ENCODE measurements around the gene CEACAM3. TPM values are rescaled to one million over a fixed set of nuclear protein-coding genes. Genes with fewer than 3 reads are reported as not detected.

The CEACAM3 gene
- total RNA-seq, 2 donors from 2014 or later = not detected

DNA sequence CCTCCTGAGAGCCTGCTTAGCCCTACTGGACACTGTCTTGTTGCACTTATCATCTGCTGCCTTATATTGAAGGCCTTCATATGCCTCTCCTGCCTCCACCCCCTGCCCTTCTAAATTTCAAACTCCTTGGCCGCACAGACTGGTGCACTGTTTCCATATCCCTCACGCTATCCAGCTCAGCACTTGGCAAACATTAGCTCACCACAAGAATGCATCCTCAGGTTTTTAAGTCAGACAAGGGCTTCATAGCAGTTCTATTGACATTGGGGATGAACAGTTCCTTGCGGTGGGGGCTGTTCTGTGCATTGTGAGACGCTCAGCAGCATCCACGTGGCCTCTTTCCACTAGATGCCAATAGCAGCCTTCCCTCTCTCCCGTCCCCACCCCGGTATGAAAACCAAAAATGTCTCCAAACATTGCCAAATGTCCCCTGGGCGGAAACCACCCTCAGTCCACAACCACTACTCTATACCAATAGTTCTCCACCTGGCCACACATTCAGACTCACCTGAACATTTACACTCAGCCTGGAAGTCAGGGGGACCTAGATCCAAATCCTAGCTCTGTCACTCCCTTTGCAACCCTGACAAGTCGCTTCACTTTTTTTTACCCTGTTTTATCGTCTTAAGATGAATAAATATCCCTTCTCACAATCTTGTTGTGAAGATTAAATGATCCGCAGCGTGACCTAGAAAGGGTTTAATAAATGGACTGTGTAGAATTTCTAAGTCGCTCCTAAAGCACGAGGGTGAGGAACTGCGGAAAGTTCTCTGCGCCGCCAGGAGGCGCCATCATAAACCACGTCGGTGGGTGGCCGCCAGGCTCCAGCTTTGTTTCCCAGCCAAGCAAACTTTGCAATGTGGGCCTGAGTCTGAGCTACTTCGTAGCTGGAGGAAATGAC, 3.6 kb upstream of the CEACAM3 start:
- TF ChIP-seq, protein P1, sequence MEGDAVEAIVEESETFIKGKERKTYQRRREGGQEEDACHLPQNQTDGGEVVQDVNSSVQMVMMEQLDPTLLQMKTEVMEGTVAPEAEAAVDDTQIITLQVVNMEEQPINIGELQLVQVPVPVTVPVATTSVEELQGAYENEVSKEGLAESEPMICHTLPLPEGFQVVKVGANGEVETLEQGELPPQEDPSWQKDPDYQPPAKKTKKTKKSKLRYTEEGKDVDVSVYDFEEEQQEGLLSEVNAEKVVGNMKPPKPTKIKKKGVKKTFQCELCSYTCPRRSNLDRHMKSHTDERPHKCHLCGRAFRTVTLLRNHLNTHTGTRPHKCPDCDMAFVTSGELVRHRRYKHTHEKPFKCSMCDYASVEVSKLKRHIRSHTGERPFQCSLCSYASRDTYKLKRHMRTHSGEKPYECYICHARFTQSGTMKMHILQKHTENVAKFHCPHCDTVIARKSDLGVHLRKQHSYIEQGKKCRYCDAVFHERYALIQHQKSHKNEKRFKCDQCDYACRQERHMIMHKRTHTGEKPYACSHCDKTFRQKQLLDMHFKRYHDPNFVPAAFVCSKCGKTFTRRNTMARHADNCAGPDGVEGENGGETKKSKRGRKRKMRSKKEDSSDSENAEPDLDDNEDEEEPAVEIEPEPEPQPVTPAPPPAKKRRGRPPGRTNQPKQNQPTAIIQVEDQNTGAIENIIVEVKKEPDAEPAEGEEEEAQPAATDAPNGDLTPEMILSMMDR (conservative IDR thresholded peaks at IDR 0.05) = peak; percentile 93
- Mint-ChIP-seq H3K4me1 (no peaks in the 10 kb centered on the region), H3K9me3 (no peaks in the 10 kb centered on the region), H3K36me3 (ENCODE audit: low read depth) (no peaks in the 10 kb centered on the region), H3K4me3 (no peak overlapping the region), H3K27ac (no peak overlapping the region), H3K27me3 (ENCODE audit: insufficient read depth) (peaks cover 42% of the 10 kb centered on the region)
- peak; percentile 85 for DNase-seq
- peaks cover 11% of the 10 kb centered on the region for H3K27me3 ChIP-seq (ENCODE audit: control insufficient read depth, insufficient read depth, low read length, poor library complexity, severe bottlenecking)
- H3K4me1 ChIP-seq (ENCODE audit: control insufficient read depth, insufficient read depth, low read length) = no peaks in the 10 kb centered on the region
- no peak overlapping the region for H3K9ac ChIP-seq (ENCODE audit: extremely low read depth, low read length, poor library complexity, severe bottlenecking)
- no peaks in the 10 kb centered on the region for H3K36me3 ChIP-seq (ENCODE audit: control insufficient read depth, insufficient read depth, low read length)
- no peak overlapping the region for H3K4me3 ChIP-seq (ENCODE audit: low read length)
- no peaks in the 10 kb centered on the region for H3K9me3 ChIP-seq (ENCODE audit: control insufficient read depth, low read length)
- H3K27ac ChIP-seq (ENCODE audit: low read depth, low read length) = no peak overlapping the region
- 29 to 37% methylated on average over 17 to 22 of the region's 22 CpGs for WGBS, 2 experiments (ENCODE audit: insufficient coverage in 1 of 2, insufficient read length in 1 of 2)

GRCh38 chr19:41793414-41793727, 3.0 kb upstream of the CEACAM3 start:
- Histone ChIP-seq H3K27ac (ENCODE audit: low read depth, low read length) (no peak overlapping the region), H3K36me3 (ENCODE audit: control insufficient read depth, insufficient read depth, low read length) (no peaks in the 10 kb centered on the region), H3K9ac (ENCODE audit: extremely low read depth, low read length, poor library complexity, severe bottlenecking) (no peak overlapping the region), H3K27me3 (ENCODE audit: control insufficient read depth, insufficient read depth, low read length, poor library complexity, severe bottlenecking) (peaks cover 10% of the 10 kb centered on the region), H3K9me3 (ENCODE audit: control insufficient read depth, low read length) (no peaks in the 10 kb centered on the region), H3K4me3 (ENCODE audit: low read length) (no peak overlapping the region), H3K4me1 (ENCODE audit: control insufficient read depth, insufficient read depth, low read length) (no peaks in the 10 kb centered on the region)
- TF ChIP-seq, protein P1 (conservative IDR thresholded peaks at IDR 0.05) = no peak
- H3K4me3 Mint-ChIP-seq = no peak overlapping the region
- H3K36me3 Mint-ChIP-seq (ENCODE audit: low read depth) = no peaks in the 10 kb centered on the region
- peaks cover 41% of the 10 kb centered on the region for H3K27me3 Mint-ChIP-seq (ENCODE audit: insufficient read depth)
- H3K4me1 Mint-ChIP-seq = no peaks in the 10 kb centered on the region
- H3K27ac Mint-ChIP-seq = no peak overlapping the region
- WGBS, 2 experiments (ENCODE audit: insufficient coverage in 1 of 2, insufficient read length in 1 of 2) = no CpG with 5 or more reads among the region's 1 CpG
- H3K9me3 Mint-ChIP-seq = no peaks in the 10 kb centered on the region
- no peak for DNase-seq

DNA sequence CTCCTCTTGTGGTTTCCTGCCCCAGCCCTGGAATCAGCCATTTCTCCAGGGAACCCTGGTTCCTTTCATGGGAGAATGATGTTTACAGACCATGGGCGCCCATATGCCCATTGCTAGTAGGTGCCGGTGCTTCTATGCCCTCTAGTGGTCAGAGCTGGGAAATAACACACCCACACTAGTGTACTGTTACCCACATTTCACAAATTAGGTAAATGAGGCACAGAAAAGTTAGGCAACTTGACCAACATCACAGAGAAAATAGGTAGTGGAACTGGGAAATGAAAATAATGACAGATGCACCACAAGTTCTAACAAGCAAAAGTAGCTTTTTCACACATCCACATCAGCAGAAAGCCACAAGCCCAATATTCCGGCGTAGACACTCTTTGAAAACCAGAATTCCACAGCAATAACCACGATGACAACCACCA, 1.3 kb upstream of the CEACAM3 start:
- peaks cover 2% of the 10 kb centered on the region for H3K4me1 Mint-ChIP-seq
- peaks cover 10% of the 10 kb centered on the region for H3K27me3 ChIP-seq (ENCODE audit: control insufficient read depth, insufficient read depth, low read length, poor library complexity, severe bottlenecking)
- no peaks in the 10 kb centered on the region for H3K4me1 ChIP-seq (ENCODE audit: control insufficient read depth, insufficient read depth, low read length)
- no peak overlapping the region for H3K27ac ChIP-seq (ENCODE audit: low read depth, low read length)
- 56 to 74% methylated on average over 3 to 4 of the region's 5 CpGs for WGBS, 2 experiments (ENCODE audit: insufficient coverage in 1 of 2, insufficient read length in 1 of 2)
- H3K9me3 Mint-ChIP-seq = no peaks in the 10 kb centered on the region
- H3K4me3 Mint-ChIP-seq = no peak overlapping the region
- TF ChIP-seq, protein P1 (conservative IDR thresholded peaks at IDR 0.05) = peak; percentile 84
- no peaks in the 10 kb centered on the region for H3K36me3 ChIP-seq (ENCODE audit: control insufficient read depth, insufficient read depth, low read length)
- no peak overlapping the region for H3K9ac ChIP-seq (ENCODE audit: extremely low read depth, low read length, poor library complexity, severe bottlenecking)
- H3K9me3 ChIP-seq (ENCODE audit: control insufficient read depth, low read length) = no peaks in the 10 kb centered on the region
- peak; percentile 86 for DNase-seq
- no peak overlapping the region for H3K27ac Mint-ChIP-seq
- H3K36me3 Mint-ChIP-seq (ENCODE audit: low read depth) = no peaks in the 10 kb centered on the region
- peaks cover 31% of the 10 kb centered on the region for H3K27me3 Mint-ChIP-seq (ENCODE audit: insufficient read depth)
- no peak overlapping the region for H3K4me3 ChIP-seq (ENCODE audit: low read length)
